ENCODE measurements around the gene MRM1. TPM values are rescaled to one million over a fixed set of nuclear protein-coding genes. Genes with fewer than 3 reads are reported as not detected.
A peak's percentile ranks its signal among the peaks of the same experiment; 100 is the strongest.

The MRM1 gene
- polyA plus RNA-seq, 1 donor (not counting 4 experiments of a cell fraction or from before 2014, with no cell fraction given), result 3.8 TPM

- no peaks in the 10 kb centered on the region for H3K9me3 ChIP-seq (ENCODE audit: control insufficient read depth, low read depth, low read length)
- no peaks in the 10 kb centered on the region for H4K20me1 ChIP-seq (ENCODE audit: control insufficient read depth, extremely low read depth, insufficient read depth, low read length)
- H3K79me2 ChIP-seq (ENCODE audit: control insufficient read depth, insufficient read depth, low read length), result no peaks in the 10 kb centered on the region
- DNase-seq (ENCODE audit: low read depth, low spot score) (no peak), FAIRE-seq (no peak)
- no peaks in the 10 kb centered on the region for H3K27me3 ChIP-seq (ENCODE audit: control insufficient read depth, extremely low read depth, insufficient read depth, low read length)
- H3K36me3 ChIP-seq (ENCODE audit: control insufficient read depth in 2 of 2, extremely low read depth in 1 of 2, insufficient read depth in 2 of 2, low read length in 2 of 2), result peaks cover 4 to 21% of the 10 kb centered on the region in 2 experiments
- dilution Hi-C loops (cut with MboI; ENCODE audit: extremely low pct_ligation_motif_present, low sequenced_read_pairs), result no loop called here
- H3K9me1 ChIP-seq (ENCODE audit: control insufficient read depth, extremely low read depth, insufficient read depth, low read length), result no peaks in the 10 kb centered on the region
- H3K4me1 ChIP-seq (ENCODE audit: control insufficient read depth, extremely low read depth, insufficient read depth, low read length), result peaks cover 10% of the 10 kb centered on the region
- H3K4me3 ChIP-seq (ENCODE audit: control insufficient read depth in 2 of 3, extremely low read depth in 1 of 3, insufficient read depth in 2 of 3, low read depth in 1 of 3, low read length in 3 of 3), result peak overlapping the region; percentile 58 to 74 (median 68)
- H2AFZ ChIP-seq (ENCODE audit: control insufficient read depth, low read length), result no peak overlapping the region
- TF ChIP-seq CTCF (optimal IDR thresholded peaks at IDR 0.05 in 1 of 3, IDR thresholded peaks at IDR 0.05 in 1 of 3, conservative IDR thresholded peaks at IDR 0.05 in 1 of 3; ENCODE audit: extremely low read depth in 1 of 3, insufficient read depth in 2 of 3, low read length in 3 of 3), result no peak
- no peak for TF ChIP-seq EZH2 (IDR thresholded peaks at IDR 0.05; ENCODE audit: low read length)
- H3K4me2 ChIP-seq (ENCODE audit: control insufficient read depth, extremely low read depth, insufficient read depth, low read depth, low read length), result peak overlapping the region; percentile 78
- no peak overlapping the region for H3K27ac ChIP-seq (ENCODE audit: control insufficient read depth, insufficient read depth, low read length)
- peak overlapping the region; percentile 75 for H3K9ac ChIP-seq (ENCODE audit: control insufficient read depth, extremely low read depth, insufficient read depth, low read length)
Measured at GRCh38 chr17:36592316-36592715, 9.1 kb upstream of the MRM1 start.

- peaks cover 4 to 18% of the 10 kb centered on the region in 2 experiments for H3K36me3 ChIP-seq (ENCODE audit: control insufficient read depth in 2 of 2, extremely low read depth in 1 of 2, insufficient read depth in 2 of 2, low read length in 2 of 2)
- H3K79me2 ChIP-seq (ENCODE audit: control insufficient read depth, insufficient read depth, low read length), result no peaks in the 10 kb centered on the region
- H3K27me3 ChIP-seq (ENCODE audit: control insufficient read depth, extremely low read depth, insufficient read depth, low read length), result no peaks in the 10 kb centered on the region
- no peak overlapping the region for H3K27ac ChIP-seq (ENCODE audit: control insufficient read depth, insufficient read depth, low read length)
- H3K4me1 ChIP-seq (ENCODE audit: control insufficient read depth, extremely low read depth, insufficient read depth, low read length), result peaks cover 10% of the 10 kb centered on the region
- H3K4me2 ChIP-seq (ENCODE audit: control insufficient read depth, extremely low read depth, insufficient read depth, low read depth, low read length), result peak overlapping the region; percentile 78
- no peak overlapping the region for H2AFZ ChIP-seq (ENCODE audit: control insufficient read depth, low read length)
- H4K20me1 ChIP-seq (ENCODE audit: control insufficient read depth, extremely low read depth, insufficient read depth, low read length), result no peaks in the 10 kb centered on the region
- peak overlapping the region; percentile 58 to 74 (median 68) for H3K4me3 ChIP-seq (ENCODE audit: control insufficient read depth in 2 of 3, extremely low read depth in 1 of 3, insufficient read depth in 2 of 3, low read depth in 1 of 3, low read length in 3 of 3)
- FAIRE-seq (no peak), DNase-seq (ENCODE audit: low read depth, low spot score) (no peak)
- H3K9ac ChIP-seq (ENCODE audit: control insufficient read depth, extremely low read depth, insufficient read depth, low read length), result peak overlapping the region; percentile 75
- H3K9me1 ChIP-seq (ENCODE audit: control insufficient read depth, extremely low read depth, insufficient read depth, low read length), result no peaks in the 10 kb centered on the region
- dilution Hi-C loops (cut with MboI; ENCODE audit: extremely low pct_ligation_motif_present, low sequenced_read_pairs), result no loop called here
- no peak for TF ChIP-seq EZH2 (IDR thresholded peaks at IDR 0.05; ENCODE audit: low read length)
- no peak for TF ChIP-seq CTCF (optimal IDR thresholded peaks at IDR 0.05 in 1 of 3, IDR thresholded peaks at IDR 0.05 in 1 of 3, conservative IDR thresholded peaks at IDR 0.05 in 1 of 3; ENCODE audit: extremely low read depth in 1 of 3, insufficient read depth in 2 of 3, low read length in 3 of 3)
- H3K9me3 ChIP-seq (ENCODE audit: control insufficient read depth, low read depth, low read length), result no peaks in the 10 kb centered on the region
Measured at GRCh38 chr17:36592716-36593321, 8.6 kb upstream of the MRM1 start.

Measured in keratinocyte (primary cell).